ENCODE data around the gene MED1. TPM values are rescaled to one million over a fixed set of nuclear protein-coding genes. Genes with fewer than 3 reads are reported as not detected.
A peak's percentile ranks its signal among the peaks of the same experiment; 100 is the strongest.

The MED1 gene
- polyA plus RNA-seq, 3 donors = 5.0 to 9.1 (median 7.6) TPM

DNA sequence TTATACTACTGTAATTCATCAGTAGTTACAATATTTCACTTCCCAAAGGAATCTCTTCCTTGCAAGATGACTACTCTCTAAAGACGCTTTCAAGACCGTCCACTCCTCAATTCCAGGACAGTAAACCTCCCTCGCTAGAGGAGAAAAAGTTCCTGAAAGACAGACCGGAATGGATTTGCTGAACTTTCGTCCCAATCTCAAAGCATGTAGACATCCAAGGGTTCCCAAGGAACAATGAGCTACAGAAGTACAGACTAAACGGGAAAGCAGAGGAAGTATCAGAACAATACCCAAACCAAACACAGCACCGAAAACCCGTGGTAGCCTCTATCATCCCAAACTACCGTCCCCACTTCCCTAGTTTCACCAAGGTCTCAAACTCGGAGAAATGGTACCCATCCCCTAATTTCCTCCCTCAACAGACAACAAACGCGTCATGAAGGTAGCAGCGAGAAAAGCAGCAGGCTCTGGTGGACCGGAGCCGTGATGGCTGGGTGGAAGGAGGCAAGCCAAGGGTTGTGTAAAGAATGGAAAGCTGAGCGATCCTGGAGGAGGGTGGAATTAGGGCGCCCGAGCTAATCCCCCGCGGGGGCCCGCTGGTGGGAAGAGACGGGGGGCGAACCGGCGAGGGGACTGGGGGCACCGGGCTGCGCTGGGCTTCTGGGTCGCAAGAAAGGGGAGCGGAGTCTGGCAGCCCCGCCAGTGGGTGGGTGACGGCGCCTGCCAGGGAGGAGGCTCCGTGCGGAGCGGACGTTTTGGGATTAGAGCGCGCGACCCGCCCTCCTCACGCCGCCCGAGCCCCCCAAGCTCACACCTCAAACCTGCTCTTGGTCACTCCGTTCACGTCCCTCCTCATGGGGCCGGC lies 50.3 kb downstream of the MED1 start:
- Histone ChIP-seq H3K79me2 (ENCODE audit: insufficient read depth, low read length) (peaks cover 57% of the 10 kb centered on the region), H3K4me3 (replicated peaks in 1 of 3; ENCODE audit: low read depth in 2 of 3, low read length in 3 of 3) (peak overlapping the region; percentile 90 to 95 (median 95)), H3K36me3 (replicated peaks in 1 of 2; ENCODE audit: control insufficient read depth in 1 of 2, insufficient read depth in 2 of 2, low read length in 2 of 2) (peaks cover 2 to 10% of the 10 kb centered on the region in 2 donors), H3K9me3 (replicated peaks in 1 of 2; ENCODE audit: control insufficient read depth in 1 of 2, insufficient read depth in 1 of 2, low read length in 2 of 2) (no peaks in the 10 kb centered on the region), H3K4me2 (replicated peaks; ENCODE audit: extremely low read depth, low read length, poor library complexity, severe bottlenecking) (peak overlapping the region; percentile 97), H3K4me1 (ENCODE audit: control insufficient read depth in 1 of 2, insufficient read depth in 2 of 2, low read length in 2 of 2) (peaks cover 15 to 16% of the 10 kb centered on the region in 2 donors), H4K20me1 (ENCODE audit: insufficient read depth, low read length) (peaks cover 40% of the 10 kb centered on the region), H3K9ac (ENCODE audit: insufficient read depth, low read length, poor library complexity, severe bottlenecking) (peak overlapping the region; percentile 87), H3K27me3 (ENCODE audit: control insufficient read depth in 2 of 2, insufficient read depth in 2 of 2, low read length in 2 of 2) (no peaks in the 10 kb centered on the region), H2AFZ (ENCODE audit: insufficient read depth, low read depth, low read length, poor library complexity, severe bottlenecking) (peak overlapping the region; percentile 89), H3K27ac (ENCODE audit: low read depth in 1 of 2, low read length in 2 of 2) (peak overlapping the region; percentile 65 to 77)
- Mint-ChIP-seq H3K27me3 (ENCODE audit: low read depth in 3 of 3) (peaks cover 0 to 3% (median 0%) of the 10 kb centered on the region in 3 donors), H3K4me1 (peaks cover 30% of the 10 kb centered on the region), H3K36me3 (peaks cover 8 to 15% of the 10 kb centered on the region in 2 donors), H3K9me3 (no peaks in the 10 kb centered on the region), H3K27ac (peak overlapping the region; percentile 69 to 96 (median 90)), H3K4me3 (peak overlapping the region; percentile 99)
- DNase-seq = no peak
- TF ChIP-seq, protein P1, sequence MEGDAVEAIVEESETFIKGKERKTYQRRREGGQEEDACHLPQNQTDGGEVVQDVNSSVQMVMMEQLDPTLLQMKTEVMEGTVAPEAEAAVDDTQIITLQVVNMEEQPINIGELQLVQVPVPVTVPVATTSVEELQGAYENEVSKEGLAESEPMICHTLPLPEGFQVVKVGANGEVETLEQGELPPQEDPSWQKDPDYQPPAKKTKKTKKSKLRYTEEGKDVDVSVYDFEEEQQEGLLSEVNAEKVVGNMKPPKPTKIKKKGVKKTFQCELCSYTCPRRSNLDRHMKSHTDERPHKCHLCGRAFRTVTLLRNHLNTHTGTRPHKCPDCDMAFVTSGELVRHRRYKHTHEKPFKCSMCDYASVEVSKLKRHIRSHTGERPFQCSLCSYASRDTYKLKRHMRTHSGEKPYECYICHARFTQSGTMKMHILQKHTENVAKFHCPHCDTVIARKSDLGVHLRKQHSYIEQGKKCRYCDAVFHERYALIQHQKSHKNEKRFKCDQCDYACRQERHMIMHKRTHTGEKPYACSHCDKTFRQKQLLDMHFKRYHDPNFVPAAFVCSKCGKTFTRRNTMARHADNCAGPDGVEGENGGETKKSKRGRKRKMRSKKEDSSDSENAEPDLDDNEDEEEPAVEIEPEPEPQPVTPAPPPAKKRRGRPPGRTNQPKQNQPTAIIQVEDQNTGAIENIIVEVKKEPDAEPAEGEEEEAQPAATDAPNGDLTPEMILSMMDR (IDR thresholded peaks at IDR 0.05) = no peak
- intact Hi-C loops (cut with micrococcal nuclease) = loop anchor here in 1 of 2 donors (2.0 to 5.0 kb wide), 2 partner anchors 50 to 128 kb away; partner anchors contain the start of gene MED1
- WGBS (ENCODE audit: insufficient coverage) = under 1% methylated on average over 40 of the region's 46 CpGs

DNA sequence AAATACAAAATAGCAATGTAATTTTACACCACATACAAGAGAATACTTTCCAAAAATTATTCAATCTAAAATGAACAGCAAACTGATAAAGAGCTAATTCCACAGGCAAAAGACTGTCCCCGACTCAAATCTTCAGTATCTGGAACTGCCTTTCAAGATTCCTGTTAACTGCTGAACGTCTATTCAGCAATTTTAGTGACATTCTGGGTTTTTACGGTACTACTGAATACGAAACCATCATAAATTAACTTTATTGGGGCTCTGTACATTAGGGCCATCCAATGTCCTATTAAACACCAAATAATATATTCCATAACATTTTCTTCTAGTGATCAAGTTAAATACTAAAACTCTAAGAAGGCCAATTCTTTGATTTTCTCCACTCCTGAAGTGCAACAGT lies 51.3 kb downstream of the MED1 start:
- Histone ChIP-seq H4K20me1 (ENCODE audit: insufficient read depth, low read length) (peaks cover 48% of the 10 kb centered on the region), H3K27ac (ENCODE audit: low read depth in 1 of 2, low read length in 2 of 2) (no peak overlapping the region), H3K79me2 (ENCODE audit: insufficient read depth, low read length) (peaks cover 67% of the 10 kb centered on the region), H3K9ac (ENCODE audit: insufficient read depth, low read length, poor library complexity, severe bottlenecking) (no peak overlapping the region), H2AFZ (ENCODE audit: insufficient read depth, low read depth, low read length, poor library complexity, severe bottlenecking) (no peak overlapping the region), H3K9me3 (replicated peaks in 1 of 2; ENCODE audit: control insufficient read depth in 1 of 2, insufficient read depth in 1 of 2, low read length in 2 of 2) (no peaks in the 10 kb centered on the region), H3K36me3 (replicated peaks in 1 of 2; ENCODE audit: control insufficient read depth in 1 of 2, insufficient read depth in 2 of 2, low read length in 2 of 2) (no peaks in the 10 kb centered on the region), H3K4me3 (replicated peaks in 1 of 3; ENCODE audit: low read depth in 2 of 3, low read length in 3 of 3) (peak overlapping the region in 1 of 3 experiments; percentile 95), H3K4me2 (replicated peaks; ENCODE audit: extremely low read depth, low read length, poor library complexity, severe bottlenecking) (peak overlapping the region; percentile 97), H3K27me3 (ENCODE audit: control insufficient read depth in 2 of 2, insufficient read depth in 2 of 2, low read length in 2 of 2) (no peaks in the 10 kb centered on the region), H3K4me1 (ENCODE audit: control insufficient read depth in 1 of 2, insufficient read depth in 2 of 2, low read length in 2 of 2) (peaks cover 15 to 16% of the 10 kb centered on the region in 2 donors)
- H3K9me3 Mint-ChIP-seq = no peaks in the 10 kb centered on the region
- peak overlapping the region in 1 of 2 donors; percentile 99 for H3K4me3 Mint-ChIP-seq
- WGBS (ENCODE audit: insufficient coverage) = 76% methylated on average over 4 of the region's 4 CpGs
- H3K36me3 Mint-ChIP-seq = peaks cover 6 to 12% of the 10 kb centered on the region in 2 donors
- peaks cover 0 to 3% (median 0%) of the 10 kb centered on the region in 3 donors for H3K27me3 Mint-ChIP-seq (ENCODE audit: low read depth in 3 of 3)
- intact Hi-C loops (cut with micrococcal nuclease) = loop anchor here (2.0 to 10.0 kb wide), 3 partner anchors 51 to 127 kb away; partner anchors contain the start of gene MED1 (in 1 of the 2)
- TF ChIP-seq, protein P1 (IDR thresholded peaks at IDR 0.05) = no peak
- no peak for DNase-seq
- peaks cover 25% of the 10 kb centered on the region for H3K4me1 Mint-ChIP-seq
- no peak overlapping the region for H3K27ac Mint-ChIP-seq

Measured in CD14-positive monocyte (primary cell).